SU-DHL-6 (cell line): ENCODE data around the gene LRP1-AS.

Source experiments
- EZH2phosphoT487 ChIP-seq: fragments of 200-600 bp; sonication (generic), shearing (Covaris generic); conservative IDR thresholded peaks from 2 replicates; pipeline ENCODE4 v1.6.1; 2018; ENCODE audit warnings: mild to moderate bottlenecking, antibody characterized with exemption, low read length, moderate library complexity, mixed read lengths
- TF ChIP-seq, protein P1 (sequence below): fragments of 200-600 bp; sonication (generic); IDR thresholded peaks from one replicate; pipeline ENCODE4 v1.5.1; 2017; ENCODE audit warnings: antibody characterized with exemption, mild to moderate bottlenecking, low read length, moderate library complexity; ENCODE audit not compliant: insufficient read depth, poor library complexity, severe bottlenecking

DNA sequence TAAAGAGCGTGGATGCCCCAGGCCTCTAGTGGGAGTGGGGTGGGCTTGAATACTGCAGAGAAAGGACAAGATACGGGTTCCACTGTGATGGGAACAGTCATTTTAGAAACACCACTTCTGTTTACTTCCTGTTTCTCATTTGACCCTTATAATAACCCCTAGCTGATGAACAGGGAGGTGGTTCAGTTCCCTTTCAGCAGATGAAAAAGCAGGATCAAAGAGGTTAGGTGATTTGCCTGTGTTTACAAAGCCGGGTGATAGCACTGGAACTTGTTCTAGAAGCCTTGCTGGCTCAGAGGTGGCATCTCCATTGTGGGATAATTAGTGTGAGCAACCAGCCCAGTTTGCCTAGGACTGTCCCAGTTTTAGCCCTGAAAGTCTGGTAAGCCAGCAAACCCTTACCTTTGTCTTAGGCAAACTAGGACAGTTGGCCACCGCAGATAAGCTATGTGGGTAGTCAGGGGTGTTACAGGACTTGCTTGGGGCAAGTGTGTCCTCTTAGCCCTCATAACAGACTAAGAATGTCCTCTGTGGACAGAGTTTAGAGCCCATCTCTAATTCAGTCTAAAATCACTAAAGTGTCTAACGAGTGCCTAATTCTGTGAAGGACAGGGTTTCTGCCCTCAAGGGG is 7.5 kb upstream of the LRP1-AS start:
- no peak for TF ChIP-seq EZH2phosphoT487
- TF ChIP-seq, protein P1, sequence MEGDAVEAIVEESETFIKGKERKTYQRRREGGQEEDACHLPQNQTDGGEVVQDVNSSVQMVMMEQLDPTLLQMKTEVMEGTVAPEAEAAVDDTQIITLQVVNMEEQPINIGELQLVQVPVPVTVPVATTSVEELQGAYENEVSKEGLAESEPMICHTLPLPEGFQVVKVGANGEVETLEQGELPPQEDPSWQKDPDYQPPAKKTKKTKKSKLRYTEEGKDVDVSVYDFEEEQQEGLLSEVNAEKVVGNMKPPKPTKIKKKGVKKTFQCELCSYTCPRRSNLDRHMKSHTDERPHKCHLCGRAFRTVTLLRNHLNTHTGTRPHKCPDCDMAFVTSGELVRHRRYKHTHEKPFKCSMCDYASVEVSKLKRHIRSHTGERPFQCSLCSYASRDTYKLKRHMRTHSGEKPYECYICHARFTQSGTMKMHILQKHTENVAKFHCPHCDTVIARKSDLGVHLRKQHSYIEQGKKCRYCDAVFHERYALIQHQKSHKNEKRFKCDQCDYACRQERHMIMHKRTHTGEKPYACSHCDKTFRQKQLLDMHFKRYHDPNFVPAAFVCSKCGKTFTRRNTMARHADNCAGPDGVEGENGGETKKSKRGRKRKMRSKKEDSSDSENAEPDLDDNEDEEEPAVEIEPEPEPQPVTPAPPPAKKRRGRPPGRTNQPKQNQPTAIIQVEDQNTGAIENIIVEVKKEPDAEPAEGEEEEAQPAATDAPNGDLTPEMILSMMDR = no peak
